ENCODE data around the gene MAML3. TPM values are rescaled to one million over a fixed set of nuclear protein-coding genes. Genes with fewer than 3 reads are reported as not detected.

The MAML3 gene
- total RNA-seq, 1 donor from 2014 or later, result 59.4 TPM

DNA sequence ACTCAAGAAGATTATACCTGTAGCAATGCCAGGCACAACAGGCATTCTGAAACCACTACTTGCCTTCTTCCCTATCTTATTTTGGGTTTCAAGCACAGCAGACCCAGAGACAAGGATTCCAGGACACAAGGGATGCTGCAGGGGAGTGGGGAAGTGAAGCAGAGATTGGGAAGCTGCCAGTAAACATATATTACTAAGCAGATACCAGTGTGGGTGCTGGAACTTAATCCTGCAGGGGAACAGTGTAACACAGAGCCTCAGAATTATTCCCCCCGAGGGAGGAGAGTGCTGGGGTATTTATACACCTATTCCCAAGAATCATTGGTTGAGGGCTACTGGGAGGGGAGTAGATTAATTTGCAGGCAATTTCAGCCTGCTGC, 33.3 kb upstream of the MAML3 start:
- no peaks in the 10 kb centered on the region for H3K4me1 Mint-ChIP-seq (ENCODE audit: low read depth, unreplicated experiment)
- H3K4me3 Mint-ChIP-seq (ENCODE audit: unreplicated experiment), result no peak overlapping the region

DNA sequence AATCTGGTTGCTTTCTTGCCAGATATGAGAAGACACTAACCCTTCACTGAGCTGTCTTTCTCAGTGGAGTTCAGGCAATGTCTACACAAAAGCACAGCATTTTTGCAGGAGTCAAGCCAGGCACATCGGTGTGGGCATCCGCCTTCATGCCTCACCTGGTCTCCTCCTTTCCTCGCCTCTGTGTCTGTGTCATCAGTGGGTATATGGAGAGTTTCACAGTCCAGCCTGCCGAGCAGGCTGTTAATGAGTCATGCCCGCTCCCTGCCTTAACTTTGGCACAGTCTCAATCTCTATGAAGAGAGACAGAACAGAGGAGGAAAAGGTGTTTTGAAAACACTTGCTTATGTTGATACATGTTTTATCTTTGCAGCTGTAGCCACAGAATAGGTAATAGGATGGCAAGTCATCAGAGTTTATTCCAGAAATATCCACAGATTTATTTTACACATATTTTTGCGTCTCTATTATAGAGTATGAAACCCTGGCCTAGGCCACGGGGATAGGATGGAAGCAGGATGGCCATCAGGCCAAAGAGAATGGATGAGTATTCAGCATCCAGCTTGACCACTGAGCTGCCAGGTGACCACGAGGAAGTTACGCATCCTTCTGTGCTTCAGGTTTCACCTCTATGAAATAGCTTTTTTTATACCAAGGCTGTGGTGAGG, 32.8 kb upstream of the MAML3 start:
- Mint-ChIP-seq H3K4me3 (ENCODE audit: unreplicated experiment) (no peak overlapping the region), H3K27ac (ENCODE audit: unreplicated experiment) (no peak overlapping the region), H3K27me3 (ENCODE audit: unreplicated experiment) (no peaks in the 10 kb centered on the region), H3K4me1 (ENCODE audit: low read depth, unreplicated experiment) (no peaks in the 10 kb centered on the region), H3K9me3 (ENCODE audit: unreplicated experiment) (no peaks in the 10 kb centered on the region), H3K36me3 (ENCODE audit: unreplicated experiment) (no peaks in the 10 kb centered on the region)
- TF ChIP-seq, protein P1, sequence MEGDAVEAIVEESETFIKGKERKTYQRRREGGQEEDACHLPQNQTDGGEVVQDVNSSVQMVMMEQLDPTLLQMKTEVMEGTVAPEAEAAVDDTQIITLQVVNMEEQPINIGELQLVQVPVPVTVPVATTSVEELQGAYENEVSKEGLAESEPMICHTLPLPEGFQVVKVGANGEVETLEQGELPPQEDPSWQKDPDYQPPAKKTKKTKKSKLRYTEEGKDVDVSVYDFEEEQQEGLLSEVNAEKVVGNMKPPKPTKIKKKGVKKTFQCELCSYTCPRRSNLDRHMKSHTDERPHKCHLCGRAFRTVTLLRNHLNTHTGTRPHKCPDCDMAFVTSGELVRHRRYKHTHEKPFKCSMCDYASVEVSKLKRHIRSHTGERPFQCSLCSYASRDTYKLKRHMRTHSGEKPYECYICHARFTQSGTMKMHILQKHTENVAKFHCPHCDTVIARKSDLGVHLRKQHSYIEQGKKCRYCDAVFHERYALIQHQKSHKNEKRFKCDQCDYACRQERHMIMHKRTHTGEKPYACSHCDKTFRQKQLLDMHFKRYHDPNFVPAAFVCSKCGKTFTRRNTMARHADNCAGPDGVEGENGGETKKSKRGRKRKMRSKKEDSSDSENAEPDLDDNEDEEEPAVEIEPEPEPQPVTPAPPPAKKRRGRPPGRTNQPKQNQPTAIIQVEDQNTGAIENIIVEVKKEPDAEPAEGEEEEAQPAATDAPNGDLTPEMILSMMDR (IDR thresholded peaks at IDR 0.05; ENCODE audit: partially characterized antibody, unreplicated experiment), result no peak
- no peak for DNase-seq

More for the DNA sequence above, 33.3 kb upstream of the MAML3 start:
- TF ChIP-seq, protein P1 (IDR thresholded peaks at IDR 0.05; ENCODE audit: partially characterized antibody, unreplicated experiment), result no peak
- Mint-ChIP-seq H3K27me3 (ENCODE audit: unreplicated experiment) (no peaks in the 10 kb centered on the region), H3K9me3 (ENCODE audit: unreplicated experiment) (no peaks in the 10 kb centered on the region), H3K36me3 (ENCODE audit: unreplicated experiment) (no peaks in the 10 kb centered on the region), H3K27ac (ENCODE audit: unreplicated experiment) (no peak overlapping the region)
- no peak for DNase-seq

DNA sequence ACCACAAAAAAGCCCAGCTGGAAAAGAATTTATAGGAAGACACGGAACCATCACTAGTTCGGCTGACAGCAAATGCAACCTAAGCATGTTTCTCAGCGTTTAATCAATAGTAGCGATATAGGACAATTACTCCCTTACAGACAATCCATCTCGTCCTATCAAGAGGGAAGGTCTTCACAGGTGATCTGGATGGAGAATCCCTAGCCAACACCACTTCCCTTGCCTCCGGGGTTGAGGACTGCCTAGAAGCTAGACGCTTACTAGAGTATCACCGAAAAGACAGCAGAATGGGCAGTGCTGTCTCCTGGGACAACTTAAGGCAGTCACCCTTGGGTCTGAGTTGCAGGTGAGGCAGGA, 32.1 kb upstream of the MAML3 start:
- TF ChIP-seq, protein P1 (IDR thresholded peaks at IDR 0.05; ENCODE audit: partially characterized antibody, unreplicated experiment), result no peak
- H3K4me1 Mint-ChIP-seq (ENCODE audit: low read depth, unreplicated experiment), result no peaks in the 10 kb centered on the region
- no peaks in the 10 kb centered on the region for H3K36me3 Mint-ChIP-seq (ENCODE audit: unreplicated experiment)
- H3K9me3 Mint-ChIP-seq (ENCODE audit: unreplicated experiment), result no peaks in the 10 kb centered on the region
- H3K4me3 Mint-ChIP-seq (ENCODE audit: unreplicated experiment), result no peak overlapping the region
- DNase-seq, result no peak
- no peak overlapping the region for H3K27ac Mint-ChIP-seq (ENCODE audit: unreplicated experiment)
- no peaks in the 10 kb centered on the region for H3K27me3 Mint-ChIP-seq (ENCODE audit: unreplicated experiment)

DNA sequence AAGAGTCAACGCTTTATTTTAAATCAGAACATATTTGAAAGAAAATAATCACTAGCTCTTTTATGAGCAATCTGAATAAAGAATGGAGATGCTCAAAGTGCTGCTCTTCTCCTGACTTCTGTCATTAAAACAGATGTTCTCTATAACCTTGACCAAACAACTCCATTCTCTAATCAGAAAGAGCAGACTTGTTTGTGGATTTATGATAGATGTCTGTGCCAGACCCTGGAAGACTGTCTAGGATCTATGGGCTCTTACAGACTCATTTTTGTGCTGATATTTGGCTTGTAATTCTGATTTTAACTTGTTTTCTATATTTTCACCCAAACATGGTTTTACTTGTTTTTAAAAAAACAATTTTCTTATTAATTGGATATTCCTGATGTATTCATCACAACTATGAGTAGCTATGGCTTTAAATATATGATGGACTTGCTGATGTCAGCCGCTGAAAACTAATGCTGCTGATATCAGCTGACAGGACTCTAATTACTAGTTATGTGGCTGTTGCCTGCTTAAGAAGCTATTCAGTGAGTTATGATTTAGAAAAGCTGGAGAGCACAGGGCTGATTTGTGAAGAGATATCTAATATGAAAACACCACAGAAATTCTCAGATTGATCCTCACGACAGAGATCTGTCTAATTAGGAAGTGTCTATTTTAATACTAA, 31.6 kb upstream of the MAML3 start:
- no peak for DNase-seq
- H3K9me3 Mint-ChIP-seq (ENCODE audit: unreplicated experiment), result no peaks in the 10 kb centered on the region
- H3K27ac Mint-ChIP-seq (ENCODE audit: unreplicated experiment), result no peak overlapping the region
- H3K27me3 Mint-ChIP-seq (ENCODE audit: unreplicated experiment), result no peaks in the 10 kb centered on the region
- H3K4me1 Mint-ChIP-seq (ENCODE audit: low read depth, unreplicated experiment), result no peaks in the 10 kb centered on the region
- no peak overlapping the region for H3K4me3 Mint-ChIP-seq (ENCODE audit: unreplicated experiment)
- TF ChIP-seq, protein P1 (IDR thresholded peaks at IDR 0.05; ENCODE audit: partially characterized antibody, unreplicated experiment), result no peak
- no peaks in the 10 kb centered on the region for H3K36me3 Mint-ChIP-seq (ENCODE audit: unreplicated experiment)

DNA sequence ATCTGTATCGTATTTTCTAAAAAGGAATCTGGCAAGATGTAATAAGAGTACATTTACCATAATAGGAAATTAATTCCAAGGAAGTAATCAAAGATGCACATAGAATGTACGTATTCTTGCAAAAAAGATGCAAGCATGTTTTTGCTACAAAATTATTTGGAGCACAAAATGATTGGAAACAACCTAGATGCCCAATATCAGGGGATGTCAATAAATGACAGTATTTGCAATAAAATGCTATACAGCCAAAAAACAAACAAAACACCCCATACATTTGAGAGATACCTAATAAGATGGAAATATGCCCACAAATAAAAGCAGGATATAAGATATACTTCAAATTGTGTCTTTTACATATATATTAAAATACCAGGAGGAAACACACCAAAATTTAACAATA, 29.3 kb upstream of the MAML3 start:
- H3K27me3 Mint-ChIP-seq (ENCODE audit: unreplicated experiment), result no peaks in the 10 kb centered on the region
- TF ChIP-seq, protein P1 (IDR thresholded peaks at IDR 0.05; ENCODE audit: partially characterized antibody, unreplicated experiment), result no peak
- no peak for DNase-seq
- no peaks in the 10 kb centered on the region for H3K36me3 Mint-ChIP-seq (ENCODE audit: unreplicated experiment)
- no peak overlapping the region for H3K27ac Mint-ChIP-seq (ENCODE audit: unreplicated experiment)
- H3K4me1 Mint-ChIP-seq (ENCODE audit: low read depth, unreplicated experiment), result no peaks in the 10 kb centered on the region
- no peaks in the 10 kb centered on the region for H3K9me3 Mint-ChIP-seq (ENCODE audit: unreplicated experiment)
- H3K4me3 Mint-ChIP-seq (ENCODE audit: unreplicated experiment), result no peak overlapping the region
